HCT116 (cell line): Measurements from ENCODE around the gene SLC66A1. TPM values are rescaled to one million over a fixed set of nuclear protein-coding genes. Genes with fewer than 3 reads are reported as not detected.

ENCODE experiments used
- ATAC-seq: fragments of 200-7000 bp; cut with Tn5 transposase; 2 replicates; pipeline ENCODE4 v1.9.1; 2020; ENCODE audit warnings: mild to moderate bottlenecking, moderate library complexity
- BruUV-seq: library from RNA; stranded (reverse); fragments of 400-500 nt; replicated peaks from 2 replicates; lab custom pipeline; 2021; lab: Mats Ljungman, UMichigan
- CTCF ChIA-PET: fragments of 300-600 bp; sonication (Branson Sonifier 250); formaldehyde crosslinking; loops from one replicate; lab custom pipeline; 2021; ENCODE audit warnings: antibody characterized with exemption; lab: Charles Lee
- POLR2A ChIA-PET: fragments of 300-600, 350-600 bp; sonication (Branson Sonifier 250); formaldehyde crosslinking; loops from one replicate; lab custom pipeline; 2021; ENCODE audit warnings: antibody characterized with exemption; lab: Charles Lee
- RAD21 ChIA-PET, 2 experiments: fragments of 300-600 bp; sonication (Branson Sonifier 250); formaldehyde crosslinking; loops; one replicate each; lab custom pipeline; 2023; ENCODE audit warnings: low total read pairs in 2 of 2; ENCODE audit not compliant: uncharacterized antibody in 2 of 2, unreplicated experiment in 2 of 2, low non-redundant PET in 1 of 2; lab: Charles Lee
- DNase-seq: peaks from one replicate; pipeline ENCODE4 v3.0.0-alpha.2; 2010; ENCODE audit warnings: low read depth, low spot score
- H2AFZ ChIP-seq: fragments of 200-600 bp; shearing (Covaris generic), sonication (generic); 2 replicates; pipeline ENCODE4 v1.6.1; 2017; ENCODE audit warnings: low read depth, mixed run types, mixed read lengths, antibody characterized with exemption, low read length; ENCODE audit not compliant: poor library complexity, severe bottlenecking
- H3K27ac ChIP-seq: 2 replicates; pipeline ENCODE4 v1.5.1; 2012; ENCODE audit warnings: low read depth, low read length
- H3K27me3 ChIP-seq: fragments of 200-600 bp; sonication (generic); 2 replicates; pipeline ENCODE4 v1.6.1; 2016; ENCODE audit warnings: mixed run types, low read length, mixed read lengths; ENCODE audit not compliant: insufficient read depth
- H3K36me3 ChIP-seq, 2 experiments: fragments of 200-500 bp in 1 of 2; fragments of 200-600 bp in 1 of 2; sonication (Bioruptor generic) in 1 of 2; sonication (generic) in 1 of 2; 2 replicates each; pipeline versions ENCODE4 v1.5.1 to v1.6.1; 2014 to 2016; ENCODE audit warnings: low read length in 2 of 2, inconsistent platforms in 1 of 2, mixed read lengths in 1 of 2, mixed run types in 1 of 2; ENCODE audit not compliant: insufficient read depth in 2 of 2, control insufficient read depth in 1 of 2
- H3K4me1 ChIP-seq, 2 experiments: fragments of 200-600 bp in 1 of 2; sonication (generic) in 1 of 2; 2 replicates each; pipeline versions ENCODE4 v1.5.1 to v1.6.1; 2012 to 2017; ENCODE audit warnings: low read length in 2 of 2, inconsistent platforms in 1 of 2, mild to moderate bottlenecking in 1 of 2, mixed read lengths in 1 of 2, mixed run types in 1 of 2, moderate library complexity in 1 of 2; ENCODE audit not compliant: insufficient read depth in 2 of 2, control insufficient read depth in 1 of 2
- H3K4me2 ChIP-seq: fragments of 200-600 bp; sonication (generic); 2 replicates; pipeline ENCODE4 v1.6.1; 2017; ENCODE audit warnings: mixed run types, low read length, mixed read lengths
- H3K4me3 ChIP-seq, 2 experiments: fragments of 200-600 bp in 1 of 2; sonication (generic) in 1 of 2; replicated peaks in 1 of 2; 2 replicates each; pipeline ENCODE4 v1.5.1; 2011 to 2016; ENCODE audit warnings: low read length in 2 of 2, control low read depth in 1 of 2, low read depth in 1 of 2, mild to moderate bottlenecking in 1 of 2, mixed read lengths in 1 of 2, mixed run types in 1 of 2
- H3K79me2 ChIP-seq: fragments of 200-600 bp; sonication (generic); 2 replicates; pipeline ENCODE4 v1.6.1; 2017; ENCODE audit warnings: mild to moderate bottlenecking, mixed run types, low read length, moderate library complexity, mixed read lengths; ENCODE audit not compliant: insufficient read depth
- H3K9ac ChIP-seq: fragments of 200-600 bp; sonication (generic); 2 replicates; pipeline ENCODE4 v1.6.1; 2016; ENCODE audit warnings: low read length, mixed read lengths
- H3K9me2 ChIP-seq: fragments of 200-600 bp; sonication (generic), shearing (Covaris generic); 2 replicates; pipeline ENCODE4 v1.6.1; 2017; ENCODE audit warnings: mixed run types, mild to moderate bottlenecking, moderate library complexity; ENCODE audit not compliant: insufficient read depth
- H3K9me3 ChIP-seq, 2 experiments: fragments of 200-500 bp in 1 of 2; fragments of 200-600 bp in 1 of 2; sonication (Bioruptor generic) in 1 of 2; sonication (generic) in 1 of 2; 2 replicates each; pipeline ENCODE4 v1.6.1; 2014 to 2017; ENCODE audit warnings: low read length in 2 of 2, mixed read lengths in 2 of 2, inconsistent platforms in 1 of 2, low read depth in 1 of 2, mild to moderate bottlenecking in 1 of 2, mixed run types in 1 of 2, moderate library complexity in 1 of 2; ENCODE audit not compliant: control insufficient read depth in 1 of 2, insufficient read depth in 1 of 2
- H4K20me1 ChIP-seq: fragments of 200-600 bp; sonication (generic), shearing (Covaris generic); 2 replicates; pipeline ENCODE4 v1.6.1; 2017; ENCODE audit warnings: mixed run types, mild to moderate bottlenecking, moderate library complexity; ENCODE audit not compliant: insufficient read depth
- CBX3 ChIP-seq: IDR thresholded peaks from 2 replicates; pipeline ENCODE4 v1.6.1; 2012; ENCODE audit warnings: low read depth
- CEBPB ChIP-seq: IDR thresholded peaks from 2 replicates; pipeline ENCODE4 v1.6.1; 2012; ENCODE audit warnings: low read depth
- EGR1 ChIP-seq: IDR thresholded peaks from 2 replicates; pipeline ENCODE4 v1.6.1; 2012; ENCODE audit warnings: low read depth
- ELF1 ChIP-seq: IDR thresholded peaks from 2 replicates; pipeline ENCODE4 v1.6.1; 2012; ENCODE audit warnings: low read depth, borderline replicate concordance
- EZH2 ChIP-seq: fragments of 200-600 bp; sonication (generic); IDR thresholded peaks from 2 replicates; pipeline ENCODE4 v1.6.1; 2017; ENCODE audit warnings: antibody characterized with exemption, mixed run types
- FOSL1 ChIP-seq: IDR thresholded peaks from 2 replicates; pipeline ENCODE4 v1.6.1; 2012; ENCODE audit warnings: low read depth
- POLR2A ChIP-seq: IDR thresholded peaks from 2 replicates; pipeline ENCODE4 v1.7.0; 2011; ENCODE audit warnings: borderline replicate concordance; ENCODE audit not compliant: insufficient read depth, insufficient read length; ENCODE audit errors: extremely low read depth
- POLR2AphosphoS5 ChIP-seq: IDR thresholded peaks from 2 replicates; pipeline ENCODE4 v1.6.1; 2011; ENCODE audit warnings: mild to moderate bottlenecking, low read depth, low read length, moderate library complexity
- RAD21 ChIP-seq: IDR thresholded peaks from 2 replicates; pipeline ENCODE4 v1.6.1; 2012; ENCODE audit warnings: low read depth, mild to moderate bottlenecking
- SP1 ChIP-seq: IDR thresholded peaks from 2 replicates; pipeline ENCODE4 v1.6.1; 2012; ENCODE audit warnings: low read depth
- TCF7L2 ChIP-seq: IDR thresholded peaks from 2 replicates; pipeline ENCODE4 v1.7.0; 2011; ENCODE audit warnings: borderline replicate concordance, inconsistent platforms; ENCODE audit not compliant: insufficient read depth, insufficient read length; ENCODE audit errors: extremely low read depth
- ZBTB33 ChIP-seq: IDR thresholded peaks from 2 replicates; pipeline ENCODE4 v1.6.1; 2011; ENCODE audit warnings: mild to moderate bottlenecking, low read length, moderate library complexity; ENCODE audit not compliant: insufficient replicate concordance; ENCODE audit errors: extremely low read depth
- ZNF274 ChIP-seq: fragments of 200-500 bp; sonication (Bioruptor generic); IDR thresholded peaks from 2 replicates; pipeline ENCODE4 v1.6.1; 2014; ENCODE audit warnings: mild to moderate bottlenecking, low read depth, low read length, inconsistent platforms
- intact Hi-C: fragments of 100-400 bp; cut with micrococcal nuclease; formaldehyde crosslinking; loops from 2 replicates; pipeline ENCODE4 v1.10.0; 2022
- total RNA-seq: library from RNA; stranded (reverse); gene quantifications from one replicate; pipeline ENCODE4 v1.2.1, GENCODE V29; 2021; ENCODE audit not compliant: unreplicated experiment
- TF ChIP-seq, protein P1 (sequence below): IDR thresholded peaks from 2 replicates; pipeline ENCODE4 v1.6.1; 2012

The SLC66A1 gene
- total RNA-seq, 1 experiment from 2014 or later: 11.1 TPM

GRCh38 chr1:19363536-19364152 is 51.5 kb downstream of the SLC66A1 start:
- H3K4me1 ChIP-seq: no peaks in the 10 kb centered on the region

GRCh38 chr1:19365721-19366120 is 53.6 kb downstream of the SLC66A1 start:
- Histone ChIP-seq H3K79me2 (peaks cover 11% of the 10 kb centered on the region; the same call in 1 of the 2 replicates), H3K4me1 (no peaks in the 10 kb centered on the region), H3K4me2 (no peak overlapping the region), H2AFZ (no peak overlapping the region), H4K20me1 (no peaks in the 10 kb centered on the region), H3K9me2 (no peaks in the 10 kb centered on the region), H3K27me3 (no peaks in the 10 kb centered on the region), H3K27ac (no peak overlapping the region), H3K4me3 (no peak overlapping the region), H3K9me3 (no peaks in the 10 kb centered on the region), H3K36me3 (no peaks in the 10 kb centered on the region), H3K9ac (no peak overlapping the region)
- CTCF ChIA-PET: no interaction called here
- no peak for ATAC-seq
- intact Hi-C loops: no loop called here
- no peak for DNase-seq
- BruUV-seq: no TSS peak
- POLR2A ChIA-PET: no interaction called here
- RAD21 ChIA-PET: no interaction called here
- no peak for TF ChIP-seq ZNF274
- TF ChIP-seq POLR2AphosphoS5: no peak
- TF ChIP-seq POLR2A: no peak
- no peak for TF ChIP-seq CBX3
- no peak for TF ChIP-seq EGR1
- no peak for TF ChIP-seq ZBTB33
- no peak for TF ChIP-seq CEBPB
- TF ChIP-seq TCF7L2: no peak
- TF ChIP-seq, protein P1, sequence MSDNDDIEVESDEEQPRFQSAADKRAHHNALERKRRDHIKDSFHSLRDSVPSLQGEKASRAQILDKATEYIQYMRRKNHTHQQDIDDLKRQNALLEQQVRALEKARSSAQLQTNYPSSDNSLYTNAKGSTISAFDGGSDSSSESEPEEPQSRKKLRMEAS: no peak
- no peak for TF ChIP-seq EZH2
- no peak for TF ChIP-seq SP1
- TF ChIP-seq RAD21: no peak

More at GRCh38 chr1:19363536-19364152, 51.5 kb downstream of the SLC66A1 start:
- Histone ChIP-seq H3K4me2 (no peak overlapping the region), H3K9me2 (no peaks in the 10 kb centered on the region), H3K9me3 (no peaks in the 10 kb centered on the region), H3K79me2 (peaks cover 11% of the 10 kb centered on the region; the same call in 1 of the 2 replicates), H3K27ac (no peak overlapping the region), H2AFZ (no peak overlapping the region), H3K36me3 (no peaks in the 10 kb centered on the region), H4K20me1 (no peaks in the 10 kb centered on the region), H3K4me3 (no peak overlapping the region), H3K27me3 (no peaks in the 10 kb centered on the region), H3K9ac (no peak overlapping the region)
- ChIA-PET CTCF (interaction anchor here (1.0 kb wide), 1 partner anchor 219 kb away, joined by 4 read pairs; no protein-coding TSS in a partner anchor), RAD21 (no interaction called here), POLR2A (no interaction called here)
- BruUV-seq: no TSS peak
- TF ChIP-seq FOSL1 (no peak), RAD21 (no peak), CBX3 (no peak), ELF1 (no peak), ZBTB33 (no peak)
- DNase-seq (no peak), ATAC-seq (no peak)
- intact Hi-C loops: no loop called here
